H9 (cell line): ENCODE data around the gene DIP2C. TPM values are rescaled to one million over a fixed set of nuclear protein-coding genes. Genes with fewer than 3 reads are reported as not detected.

Source experiments
- DNase-seq: peaks from one replicate; pipeline ENCODE4 v3.0.0-alpha.2; 2017
- H2AFZ ChIP-seq: one replicate; pipeline ENCODE4 v1.6.1; 2013; ENCODE audit warnings: mild to moderate bottlenecking, low read length, control low read depth, moderate library complexity
- H2AK5ac ChIP-seq: 2 replicates; pipeline ENCODE4 v1.6.1; 2013; ENCODE audit warnings: low read length, control low read depth, mixed read lengths; ENCODE audit not compliant: insufficient read length
- H2BK120ac ChIP-seq: one replicate; pipeline ENCODE4 v1.6.1; 2013; ENCODE audit warnings: low read depth, mild to moderate bottlenecking, low read length, control low read depth, inconsistent platforms; ENCODE audit not compliant: poor library complexity, severe bottlenecking
- H2BK12ac ChIP-seq: 2 replicates; pipeline ENCODE4 v1.6.1; 2013; ENCODE audit warnings: low read length, control low read depth, mixed read lengths, low read depth; ENCODE audit not compliant: insufficient read length
- H2BK15ac ChIP-seq: 2 replicates; pipeline ENCODE4 v1.6.1; 2013; ENCODE audit warnings: low read depth, low read length, control low read depth
- H2BK20ac ChIP-seq: one replicate; pipeline ENCODE4 v1.6.1; 2013; ENCODE audit warnings: low read depth, mild to moderate bottlenecking, low read length, control low read depth, inconsistent platforms; ENCODE audit not compliant: poor library complexity, severe bottlenecking
- H2BK5ac ChIP-seq: 2 replicates; pipeline ENCODE4 v1.6.1; 2013; ENCODE audit warnings: low read length, control low read depth, mixed read lengths; ENCODE audit not compliant: insufficient read length
- H3K14ac ChIP-seq: 2 replicates; pipeline ENCODE4 v1.6.1; 2013; ENCODE audit warnings: low read length, control low read depth; ENCODE audit not compliant: insufficient read depth
- H3K18ac ChIP-seq: 2 replicates; pipeline ENCODE4 v1.6.1; 2013; ENCODE audit warnings: low read depth, mild to moderate bottlenecking, mixed read lengths, low read length, control low read depth; ENCODE audit not compliant: insufficient read length
- H3K23ac ChIP-seq: 2 replicates; pipeline ENCODE4 v1.6.1; 2013; ENCODE audit warnings: low read length, control low read depth, mixed read lengths, low read depth; ENCODE audit not compliant: insufficient read length
- H3K23me2 ChIP-seq: 2 replicates; pipeline ENCODE4 v1.6.1; 2013; ENCODE audit warnings: low read depth, mild to moderate bottlenecking, mixed read lengths, low read length, control low read depth; ENCODE audit not compliant: insufficient read length, poor library complexity, severe bottlenecking
- H3K27ac ChIP-seq: 2 replicates; pipeline ENCODE4 v1.5.1; 2013; ENCODE audit warnings: low read length, control low read depth, mixed read lengths, low read depth; ENCODE audit not compliant: insufficient read length
- H3K27me3 ChIP-seq: 2 replicates; pipeline ENCODE4 v1.6.1; 2013; ENCODE audit warnings: low read length, control low read depth, inconsistent platforms; ENCODE audit not compliant: insufficient read depth
- H3K4ac ChIP-seq: 2 replicates; pipeline ENCODE4 v1.6.1; 2013; ENCODE audit warnings: low read depth, mild to moderate bottlenecking, control low read depth, inconsistent platforms, low read length, moderate library complexity
- H3K4me1 ChIP-seq: 2 replicates; pipeline ENCODE4 v1.6.1; 2013; ENCODE audit warnings: low read length, control low read depth, inconsistent platforms; ENCODE audit not compliant: insufficient read depth
- H3K4me2 ChIP-seq: 2 replicates; pipeline ENCODE4 v1.6.1; 2013; ENCODE audit warnings: low read length, control low read depth, mixed read lengths; ENCODE audit not compliant: insufficient read length, insufficient read depth
- H3K56ac ChIP-seq: 2 replicates; pipeline ENCODE4 v1.6.1; 2013; ENCODE audit warnings: low read depth, mild to moderate bottlenecking, mixed read lengths, low read length, control low read depth; ENCODE audit not compliant: insufficient read length
- H3K79me1 ChIP-seq: 2 replicates; pipeline ENCODE4 v1.6.1; 2013; ENCODE audit warnings: low read depth, mild to moderate bottlenecking, moderate library complexity, low read length, control low read depth, inconsistent platforms; ENCODE audit not compliant: insufficient read depth, poor library complexity, severe bottlenecking
- H3K79me2 ChIP-seq: 2 replicates; pipeline ENCODE4 v1.6.1; 2013; ENCODE audit warnings: low read length, control low read depth, inconsistent platforms; ENCODE audit not compliant: insufficient read depth
- H3K9ac ChIP-seq: 2 replicates; pipeline ENCODE4 v1.6.1; 2013; ENCODE audit warnings: low read length, control low read depth, mixed read lengths; ENCODE audit not compliant: insufficient read length; ENCODE audit errors: extremely low read depth
- H3K9me3 ChIP-seq: one replicate; pipeline ENCODE4 v1.6.1; 2013; ENCODE audit warnings: low read depth, low read length, inconsistent platforms; ENCODE audit not compliant: control insufficient read depth
- H3T11ph ChIP-seq: one replicate; pipeline ENCODE4 v1.6.1; 2013; ENCODE audit warnings: mild to moderate bottlenecking, low read length, control low read depth, inconsistent platforms
- H4K20me1 ChIP-seq: one replicate; pipeline ENCODE4 v1.6.1; 2013; ENCODE audit not compliant: control insufficient read depth, insufficient read length, insufficient read depth
- H4K5ac ChIP-seq: 2 replicates; pipeline ENCODE4 v1.6.1; 2013; ENCODE audit warnings: low read depth, mild to moderate bottlenecking, mixed read lengths, low read length, control low read depth; ENCODE audit not compliant: insufficient read length
- H4K8ac ChIP-seq: replicated peaks from 2 replicates; pipeline ENCODE4 v1.6.1; 2013; ENCODE audit warnings: low read length, control low read depth, mixed read lengths, low read depth; ENCODE audit not compliant: insufficient read length
- H4K91ac ChIP-seq: 2 replicates; pipeline ENCODE4 v1.6.1; 2013; ENCODE audit warnings: low read depth, mild to moderate bottlenecking, moderate library complexity, mixed read lengths, low read length, control low read depth; ENCODE audit not compliant: insufficient read length
- H3K27ac Mint-ChIP-seq, 3 experiments: 2 replicates in 2 of 3; 3 replicates in 1 of 3; pipeline ENCODE4 v1.8.0; 2020 to 2021; ENCODE audit warnings: mixed read lengths in 3 of 3, mild to moderate bottlenecking in 1 of 3, moderate library complexity in 1 of 3
- H3K27me3 Mint-ChIP-seq: 2 replicates; pipeline ENCODE4 v1.8.0; 2021; ENCODE audit warnings: low read depth, mild to moderate bottlenecking, moderate library complexity, mixed read lengths
- H3K36me3 Mint-ChIP-seq, 3 experiments: 2 replicates in 2 of 3; 3 replicates in 1 of 3; pipeline ENCODE4 v1.8.0; 2020 to 2021; ENCODE audit warnings: low read depth in 3 of 3, mixed read lengths in 3 of 3; ENCODE audit not compliant: insufficient read depth in 1 of 3
- H3K4me1 Mint-ChIP-seq, 2 experiments: 2 replicates each; pipeline ENCODE4 v1.8.0; 2020; ENCODE audit warnings: mixed read lengths in 2 of 2
- H3K4me3 Mint-ChIP-seq, 2 experiments: 2 replicates in 1 of 2; 3 replicates in 1 of 2; pipeline ENCODE4 v1.8.0; 2020 to 2021; ENCODE audit warnings: mild to moderate bottlenecking in 2 of 2, mixed read lengths in 2 of 2, moderate library complexity in 1 of 2
- H3K9me3 Mint-ChIP-seq, 2 experiments: 2 replicates in 1 of 2; 3 replicates in 1 of 2; pipeline ENCODE4 v1.8.0; 2020; ENCODE audit warnings: mild to moderate bottlenecking in 2 of 2, mixed read lengths in 2 of 2, moderate library complexity in 1 of 2
- whole genome bisulfite sequencing: extraction: QIAGEN DNeasy Blood & Tissue Kit; methylation state at CpG from one replicate; pipeline ENCODE4 v1.1.7; 2013; ENCODE audit warnings: missing lambda C conversion rate, low lambda C conversion rate, mixed read lengths; ENCODE audit not compliant: insufficient read length; ENCODE audit errors: extremely low coverage; 5-methylcytosine and 5-hydroxymethylcytosine counted together
- total RNA-seq: library from RNA; stranded (reverse); gene quantifications from 2 replicates; pipeline ENCODE4 v1.2.1, GENCODE V29; 2021
- TF ChIP-seq, protein P1 (sequence below): fragments of 200-600 bp; sonication (generic); conservative IDR thresholded peaks from 3 replicates; pipeline ENCODE4 v1.8.0; 2021; ENCODE audit warnings: antibody characterized with exemption, mild to moderate bottlenecking

DIP2C gene
- total RNA-seq, 1 experiment from 2014 or later = 7.9 TPM

DNA sequence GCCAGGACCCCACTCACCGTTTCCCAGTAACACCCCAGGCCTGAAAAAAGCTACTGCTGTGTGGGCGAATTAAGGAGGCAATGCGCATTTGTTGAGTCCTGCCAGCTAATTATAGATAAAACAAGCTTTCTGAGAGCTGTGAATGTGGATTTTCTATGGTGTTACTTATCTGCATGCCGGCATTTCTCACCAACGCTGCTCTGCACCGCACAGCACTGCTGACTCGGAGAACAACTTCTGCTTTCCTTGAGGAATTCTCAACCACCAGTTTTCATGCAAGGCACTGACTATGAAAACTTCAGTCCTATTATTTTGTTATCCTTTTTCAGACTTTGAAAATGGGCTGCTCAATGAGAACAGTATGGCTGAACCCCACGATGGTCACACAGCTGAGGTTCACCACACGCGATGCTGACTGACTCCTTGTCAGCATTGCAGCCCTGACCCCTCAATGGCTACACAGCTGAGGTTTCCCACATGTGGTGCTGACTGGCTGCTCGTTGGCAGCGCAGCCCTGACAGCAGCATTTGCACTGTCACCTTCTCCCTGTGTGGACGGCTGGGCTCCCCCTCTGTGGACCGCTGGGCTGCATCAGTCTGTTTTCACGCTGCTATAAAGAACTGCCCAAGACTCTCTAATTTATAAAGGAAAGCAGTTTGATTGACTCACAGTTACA is 190.6 kb downstream of the DIP2C start:
- H3K9me3 ChIP-seq = no peaks in the 10 kb centered on the region
- TF ChIP-seq, protein P1, sequence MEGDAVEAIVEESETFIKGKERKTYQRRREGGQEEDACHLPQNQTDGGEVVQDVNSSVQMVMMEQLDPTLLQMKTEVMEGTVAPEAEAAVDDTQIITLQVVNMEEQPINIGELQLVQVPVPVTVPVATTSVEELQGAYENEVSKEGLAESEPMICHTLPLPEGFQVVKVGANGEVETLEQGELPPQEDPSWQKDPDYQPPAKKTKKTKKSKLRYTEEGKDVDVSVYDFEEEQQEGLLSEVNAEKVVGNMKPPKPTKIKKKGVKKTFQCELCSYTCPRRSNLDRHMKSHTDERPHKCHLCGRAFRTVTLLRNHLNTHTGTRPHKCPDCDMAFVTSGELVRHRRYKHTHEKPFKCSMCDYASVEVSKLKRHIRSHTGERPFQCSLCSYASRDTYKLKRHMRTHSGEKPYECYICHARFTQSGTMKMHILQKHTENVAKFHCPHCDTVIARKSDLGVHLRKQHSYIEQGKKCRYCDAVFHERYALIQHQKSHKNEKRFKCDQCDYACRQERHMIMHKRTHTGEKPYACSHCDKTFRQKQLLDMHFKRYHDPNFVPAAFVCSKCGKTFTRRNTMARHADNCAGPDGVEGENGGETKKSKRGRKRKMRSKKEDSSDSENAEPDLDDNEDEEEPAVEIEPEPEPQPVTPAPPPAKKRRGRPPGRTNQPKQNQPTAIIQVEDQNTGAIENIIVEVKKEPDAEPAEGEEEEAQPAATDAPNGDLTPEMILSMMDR = no peak
- H3K14ac ChIP-seq = no peak overlapping the region; the same call in 1 of the 2 replicates
- H3K79me1 ChIP-seq = no peaks in the 10 kb centered on the region
- H2BK15ac ChIP-seq = no peak overlapping the region
- no peak overlapping the region for H3K56ac ChIP-seq
- H2BK120ac ChIP-seq = no peak overlapping the region
- H4K8ac ChIP-seq = no peak overlapping the region
- Mint-ChIP-seq H3K27me3 (peaks cover 67% of the 10 kb centered on the region), H3K4me3 (no peak overlapping the region), H3K9me3 (no peaks in the 10 kb centered on the region), H3K4me1 (peaks cover 11 to 12% of the 10 kb centered on the region in 2 experiments), H3K27ac (no peak overlapping the region), H3K36me3 (no peaks in the 10 kb centered on the region)
- H4K91ac ChIP-seq = no peak overlapping the region
- no peak overlapping the region for H3K4me2 ChIP-seq
- H3K4ac ChIP-seq = no peak overlapping the region
- no peak overlapping the region for H3K27ac ChIP-seq
- no peak overlapping the region for H2AFZ ChIP-seq
- H3K4me1 ChIP-seq = no peaks in the 10 kb centered on the region
- H2BK12ac ChIP-seq = no peak overlapping the region
- peaks cover 3% of the 10 kb centered on the region; the same call in 1 of the 2 replicates for H3K27me3 ChIP-seq
- no peak overlapping the region for H2BK20ac ChIP-seq
- no peak overlapping the region for H3T11ph ChIP-seq
- no CpG with 5 or more reads among the region's 15 CpGs for WGBS
- no peak overlapping the region for H3K23ac ChIP-seq
- H3K18ac ChIP-seq = no peak overlapping the region
- no peak overlapping the region for H2AK5ac ChIP-seq
- no peaks in the 10 kb centered on the region for H3K23me2 ChIP-seq
- DNase-seq = no peak
- no peaks in the 10 kb centered on the region for H3K79me2 ChIP-seq
- H2BK5ac ChIP-seq = no peak overlapping the region
- peaks cover 3% of the 10 kb centered on the region for H4K20me1 ChIP-seq
- H4K5ac ChIP-seq = no peak overlapping the region
- H3K9ac ChIP-seq = no peak overlapping the region
